ENCODE data around the gene MYT1.

MYT1 gene

GRCh38 chr20:64140061-64140931 is 24.0 kb upstream of the MYT1 start:
- Histone ChIP-seq H3K9ac (no peak overlapping the region), H3K27me3 (ENCODE audit: control insufficient read depth, insufficient read depth, low read length) (no peaks in the 10 kb centered on the region), H2AFZ (no peak overlapping the region), H3K79me2 (peaks cover 33% of the 10 kb centered on the region), H3K27ac (no peak overlapping the region), H3K9me3 (ENCODE audit: control insufficient read depth, low read length) (no peaks in the 10 kb centered on the region), H3K4me2 (ENCODE audit: low read length) (no peak overlapping the region), H3K4me1 (no peaks in the 10 kb centered on the region), H3K4me3 (ENCODE audit: low read depth, low read length) (no peak overlapping the region), H3K36me3 (ENCODE audit: control insufficient read depth, insufficient read depth, low read length) (no peaks in the 10 kb centered on the region)
- TF ChIP-seq CTCF (IDR thresholded peaks at IDR 0.05): no peak

DNA sequence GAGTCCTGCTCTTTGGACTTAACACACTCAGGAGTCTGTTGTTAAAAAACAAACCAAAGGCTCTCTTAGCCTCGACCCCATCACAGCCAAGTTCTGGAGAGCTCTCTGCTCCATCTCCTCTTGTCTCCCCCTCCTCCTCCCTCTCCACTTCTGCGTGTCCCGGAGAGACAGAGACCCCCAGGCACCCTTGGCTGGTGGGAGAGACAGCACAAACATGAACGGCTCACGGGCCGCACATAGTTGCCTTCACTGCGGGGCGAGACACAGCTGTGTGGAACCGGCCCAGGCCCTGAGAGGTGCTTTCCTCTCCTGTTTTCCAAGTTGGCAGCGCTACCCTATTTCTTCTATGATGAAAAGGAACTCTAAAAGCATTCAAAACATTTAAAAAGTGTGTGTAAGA is 23.3 kb upstream of the MYT1 start:
- no peak overlapping the region for H3K27ac ChIP-seq
- no peak overlapping the region for H3K4me3 ChIP-seq (ENCODE audit: low read depth, low read length)
- H2AFZ ChIP-seq: no peak overlapping the region
- H3K9ac ChIP-seq: no peak overlapping the region
- no peak for TF ChIP-seq CTCF (IDR thresholded peaks at IDR 0.05)
- no peaks in the 10 kb centered on the region for H3K27me3 ChIP-seq (ENCODE audit: control insufficient read depth, insufficient read depth, low read length)
- no peak overlapping the region for H3K4me2 ChIP-seq (ENCODE audit: low read length)
- no peaks in the 10 kb centered on the region for H3K36me3 ChIP-seq (ENCODE audit: control insufficient read depth, insufficient read depth, low read length)
- H3K9me3 ChIP-seq (ENCODE audit: control insufficient read depth, low read length): no peaks in the 10 kb centered on the region
- H3K4me1 ChIP-seq: no peaks in the 10 kb centered on the region
- H3K79me2 ChIP-seq: peaks cover 36% of the 10 kb centered on the region

GRCh38 chr20:64142590-64142989 is 21.7 kb upstream of the MYT1 start:
- Histone ChIP-seq H3K4me3 (ENCODE audit: low read depth, low read length) (no peak overlapping the region), H3K27ac (no peak overlapping the region), H3K79me2 (peaks cover 37% of the 10 kb centered on the region), H3K27me3 (ENCODE audit: control insufficient read depth, insufficient read depth, low read length) (no peaks in the 10 kb centered on the region), H3K4me1 (no peaks in the 10 kb centered on the region), H3K9me3 (ENCODE audit: control insufficient read depth, low read length) (no peaks in the 10 kb centered on the region), H3K36me3 (ENCODE audit: control insufficient read depth, insufficient read depth, low read length) (no peaks in the 10 kb centered on the region), H3K4me2 (ENCODE audit: low read length) (no peak overlapping the region), H3K9ac (no peak overlapping the region), H2AFZ (no peak overlapping the region)
- TF ChIP-seq CTCF (IDR thresholded peaks at IDR 0.05): no peak

DNA sequence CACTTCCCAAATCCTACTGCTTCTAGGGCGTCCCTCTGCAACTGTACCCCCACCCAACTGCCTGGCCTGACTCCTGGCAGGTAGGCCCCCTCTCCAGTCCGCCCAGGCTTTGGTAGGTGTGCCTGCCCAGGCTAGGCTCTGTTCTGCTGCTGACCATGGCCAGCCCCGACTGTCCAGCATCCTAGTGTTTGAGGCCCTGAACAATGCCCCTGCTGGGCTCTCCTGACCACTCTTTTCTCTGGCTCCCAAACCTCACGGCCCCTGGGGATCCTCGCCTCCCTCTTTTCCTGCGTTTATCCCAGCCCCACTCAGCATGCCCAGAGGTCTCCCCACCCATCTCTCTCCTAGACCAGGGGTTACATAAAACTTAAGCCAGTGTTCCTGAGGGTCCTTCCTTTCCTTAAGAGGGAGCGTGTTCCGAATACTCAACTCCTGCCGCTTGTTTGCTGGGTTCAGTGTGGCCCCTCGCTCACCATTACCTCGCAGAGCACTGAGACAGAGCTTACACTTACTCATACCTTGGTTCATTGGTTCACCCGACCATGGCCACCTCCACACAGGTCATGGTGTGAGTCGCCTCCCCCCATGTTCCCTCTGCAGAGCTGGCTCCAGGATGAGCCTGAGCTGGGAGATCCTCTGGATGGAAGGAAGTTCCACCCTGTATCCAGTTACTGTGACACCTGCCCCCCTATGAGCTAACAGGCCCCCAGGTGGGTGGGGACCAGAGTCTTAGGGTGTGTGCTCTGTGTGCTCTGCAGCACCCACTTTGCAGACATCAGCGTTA is 21.0 kb upstream of the MYT1 start:
- no peak overlapping the region for H3K27ac ChIP-seq
- H2AFZ ChIP-seq: no peak overlapping the region
- peaks cover 33% of the 10 kb centered on the region for H3K79me2 ChIP-seq
- no peaks in the 10 kb centered on the region for H3K36me3 ChIP-seq (ENCODE audit: control insufficient read depth, insufficient read depth, low read length)
- H3K27me3 ChIP-seq (ENCODE audit: control insufficient read depth, insufficient read depth, low read length): no peaks in the 10 kb centered on the region
- no peak for TF ChIP-seq CTCF (IDR thresholded peaks at IDR 0.05)
- no peak overlapping the region for H3K4me2 ChIP-seq (ENCODE audit: low read length)
- no peak overlapping the region for H3K4me3 ChIP-seq (ENCODE audit: low read depth, low read length)
- H3K4me1 ChIP-seq: no peaks in the 10 kb centered on the region
- no peak overlapping the region for H3K9ac ChIP-seq
- H3K9me3 ChIP-seq (ENCODE audit: control insufficient read depth, low read length): no peaks in the 10 kb centered on the region
